Stimulated activated CD4-positive, alpha-beta T cell treated with anti-CD3 and anti-CD28 coated beads, TNF-alpha, amount 100 ng/mL, for 48 hours (primary cell): ENCODE results near the gene TRAF2.

ENCODE experiments used
- DNase-seq, 3 donors: peaks; one replicate each; pipeline ENCODE4 v3.0.0-alpha.2; 2020; ENCODE audit warnings: low read depth in 3 of 3

The TRAF2 gene

GRCh38 chr9:136847088-136847825, 39.1 kb upstream of the TRAF2 start:
- DNase-seq, result no peak

- peak; percentile 78 to 86 (median 79) for DNase-seq
Measured at GRCh38 chr9:136847826-136848392, 38.4 kb upstream of the TRAF2 start.

- no peak for DNase-seq
Measured at GRCh38 chr9:136848393-136849037, 37.8 kb upstream of the TRAF2 start.

- peak; percentile 92 to 95 (median 95) for DNase-seq
Measured at GRCh38 chr9:136849038-136849959, 37.0 kb upstream of the TRAF2 start, which contains the start of gene PHPT1. PHPT1 (plus strand) TSS chr9:136849409; CDS start chr9:136849431, 22 bp downstream.

- DNase-seq, result no peak
Measured at GRCh38 chr9:136849960-136850865, 36.1 kb upstream of the TRAF2 start.

- DNase-seq, result no peak
Measured at GRCh38 chr9:136850866-136851775, 35.2 kb upstream of the TRAF2 start.

GRCh38 chr9:136851941-136852663, 34.2 kb upstream of the TRAF2 start, which contains the start of gene MAMDC4:
MAMDC4 (plus strand) TSS chr9:136852346; CDS start chr9:136852417, 71 bp downstream.
- DNase-seq, result no peak

GRCh38 chr9:136852664-136853595, 33.4 kb upstream of the TRAF2 start:
- DNase-seq, result no peak

GRCh38 chr9:136853596-136854112, 32.7 kb upstream of the TRAF2 start:
- DNase-seq, result no peak

GRCh38 chr9:136854113-136854841, 32.0 kb upstream of the TRAF2 start:
- DNase-seq, result no peak

- DNase-seq, result no peak
Measured at GRCh38 chr9:136854842-136855460, 31.4 kb upstream of the TRAF2 start.

- DNase-seq, result no peak
Measured at GRCh38 chr9:136855461-136856078, 30.7 kb upstream of the TRAF2 start.

GRCh38 chr9:136856079-136856476, 30.2 kb upstream of the TRAF2 start:
- no peak for DNase-seq

GRCh38 chr9:136856541-136857141, 29.7 kb upstream of the TRAF2 start:
- DNase-seq, result no peak

GRCh38 chr9:136857166-136857565, 29.1 kb upstream of the TRAF2 start:
- DNase-seq, result no peak
